AG20443 (cell line): ENCODE data around the gene PLXDC2.

Experiments
- DNase-seq: peaks from one replicate; pipeline ENCODE4 v3.0.0; 2012; ENCODE audit warnings: low spot score, mixed read lengths

The PLXDC2 gene

GRCh38 chr10:20271490-20271889 lies 455.3 kb downstream of the PLXDC2 start:
- DNase-seq = no peak

GRCh38 chr10:20272608-20273007 lies 456.4 kb downstream of the PLXDC2 start:
- DNase-seq = no peak

- no peak for DNase-seq
These were observed 458.3 kb downstream of the PLXDC2 start for GRCh38 chr10:20274571-20274970.

GRCh38 chr10:20276127-20276979 lies 460.1 kb downstream of the PLXDC2 start:
- DNase-seq = no peak

GRCh38 chr10:20277820-20278219 lies 461.6 kb downstream of the PLXDC2 start:
- DNase-seq = no peak

- no peak for DNase-seq
These were observed 465.3 kb downstream of the PLXDC2 start for GRCh38 chr10:20281579-20281978.

GRCh38 chr10:20287586-20287985 lies 471.4 kb downstream of the PLXDC2 start:
- no peak for DNase-seq

GRCh38 chr10:20288060-20288459 lies 471.8 kb downstream of the PLXDC2 start:
- DNase-seq = no peak

GRCh38 chr10:20289070-20289828 lies 473.0 kb downstream of the PLXDC2 start:
- DNase-seq = no peak

- no peak for DNase-seq
These were observed 482.2 kb downstream of the PLXDC2 start for GRCh38 chr10:20298417-20298816.

GRCh38 chr10:20299034-20299736 lies 483.0 kb downstream of the PLXDC2 start:
- no peak for DNase-seq

GRCh38 chr10:20300735-20301134 lies 484.5 kb downstream of the PLXDC2 start:
- no peak for DNase-seq

- no peak for DNase-seq
These were observed 485.8 kb downstream of the PLXDC2 start for GRCh38 chr10:20302033-20302432.

GRCh38 chr10:20303453-20304152 lies 487.4 kb downstream of the PLXDC2 start:
- no peak for DNase-seq

- DNase-seq = no peak
These were observed 497.4 kb downstream of the PLXDC2 start for GRCh38 chr10:20313665-20314064.

GRCh38 chr10:20314431-20314830 lies 498.2 kb downstream of the PLXDC2 start:
- DNase-seq = no peak

- no peak for DNase-seq
These were observed 511.7 kb downstream of the PLXDC2 start for GRCh38 chr10:20327954-20328353.

- no peak for DNase-seq
These were observed 514.0 kb downstream of the PLXDC2 start for GRCh38 chr10:20330246-20330645.

GRCh38 chr10:20334559-20334958 lies 518.3 kb downstream of the PLXDC2 start:
- DNase-seq = no peak
